Osteoblast (primary cell): Measurements from ENCODE around the gene DDX59. TPM values are rescaled to one million over a fixed set of nuclear protein-coding genes. Genes with fewer than 3 reads are reported as not detected.

Source experiments
- DNase-seq: peaks from one replicate; pipeline ENCODE4 v3.0.0; 2011; ENCODE audit warnings: low spot score, mixed read lengths; ENCODE audit not compliant: insufficient read length; ENCODE audit errors: missing footprints
- H2AFZ ChIP-seq: 2 replicates; pipeline ENCODE4 v1.6.0; 2011; ENCODE audit warnings: mild to moderate bottlenecking, low read length
- H3K27ac ChIP-seq: 2 replicates; pipeline ENCODE4 v1.5.1; 2011; ENCODE audit warnings: mild to moderate bottlenecking, low read depth, low read length, moderate library complexity
- H3K27me3 ChIP-seq: 2 replicates; pipeline ENCODE4 v1.6.0; 2012; ENCODE audit warnings: mild to moderate bottlenecking, control low read depth, inconsistent platforms, low read length, moderate library complexity; ENCODE audit not compliant: insufficient read depth
- H3K36me3 ChIP-seq: 2 replicates; pipeline ENCODE4 v1.5.1; 2011; ENCODE audit warnings: mild to moderate bottlenecking, low read length, control low read depth, moderate library complexity; ENCODE audit not compliant: insufficient read depth
- H3K4me1 ChIP-seq: 2 replicates; pipeline ENCODE4 v1.5.1; 2011; ENCODE audit warnings: mild to moderate bottlenecking, low read length, control low read depth, moderate library complexity; ENCODE audit not compliant: insufficient read depth
- H3K4me2 ChIP-seq: 2 replicates; pipeline ENCODE4 v1.6.0; 2011; ENCODE audit warnings: mild to moderate bottlenecking, low read length; ENCODE audit not compliant: insufficient read depth
- H3K4me3 ChIP-seq: fragments of 200-600 bp; sonication (generic); 3 replicates; pipeline ENCODE4 v1.5.1; 2012; ENCODE audit warnings: mild to moderate bottlenecking, low read length, inconsistent platforms; ENCODE audit not compliant: insufficient read depth
- H3K79me2 ChIP-seq: 2 replicates; pipeline ENCODE4 v1.6.0; 2012; ENCODE audit warnings: mild to moderate bottlenecking, low read length, control low read depth, inconsistent platforms; ENCODE audit not compliant: insufficient read depth
- H3K9me3 ChIP-seq: 2 replicates; pipeline ENCODE4 v1.5.1; 2011; ENCODE audit warnings: low read depth, low read length, control low read depth
- H4K20me1 ChIP-seq: 2 replicates; pipeline ENCODE4 v1.6.0; 2012; ENCODE audit warnings: mild to moderate bottlenecking, low read length, control low read depth; ENCODE audit not compliant: insufficient read depth
- total RNA-seq: library from RNA; depleted of rRNA; stranded (reverse); fragments of >200 nt; gene quantifications from 2 replicates; pipeline ENCODE4 v1.2.3, GENCODE V29; 2012
- TF ChIP-seq, protein P1 (sequence below): IDR thresholded peaks from 2 replicates; pipeline ENCODE4 v1.5.1; 2011; ENCODE audit warnings: mild to moderate bottlenecking, low read depth, low read length, moderate library complexity; ENCODE audit errors: extremely low read depth

The DDX59 gene
- total RNA-seq, 1 donor, result 11.9 TPM

DNA sequence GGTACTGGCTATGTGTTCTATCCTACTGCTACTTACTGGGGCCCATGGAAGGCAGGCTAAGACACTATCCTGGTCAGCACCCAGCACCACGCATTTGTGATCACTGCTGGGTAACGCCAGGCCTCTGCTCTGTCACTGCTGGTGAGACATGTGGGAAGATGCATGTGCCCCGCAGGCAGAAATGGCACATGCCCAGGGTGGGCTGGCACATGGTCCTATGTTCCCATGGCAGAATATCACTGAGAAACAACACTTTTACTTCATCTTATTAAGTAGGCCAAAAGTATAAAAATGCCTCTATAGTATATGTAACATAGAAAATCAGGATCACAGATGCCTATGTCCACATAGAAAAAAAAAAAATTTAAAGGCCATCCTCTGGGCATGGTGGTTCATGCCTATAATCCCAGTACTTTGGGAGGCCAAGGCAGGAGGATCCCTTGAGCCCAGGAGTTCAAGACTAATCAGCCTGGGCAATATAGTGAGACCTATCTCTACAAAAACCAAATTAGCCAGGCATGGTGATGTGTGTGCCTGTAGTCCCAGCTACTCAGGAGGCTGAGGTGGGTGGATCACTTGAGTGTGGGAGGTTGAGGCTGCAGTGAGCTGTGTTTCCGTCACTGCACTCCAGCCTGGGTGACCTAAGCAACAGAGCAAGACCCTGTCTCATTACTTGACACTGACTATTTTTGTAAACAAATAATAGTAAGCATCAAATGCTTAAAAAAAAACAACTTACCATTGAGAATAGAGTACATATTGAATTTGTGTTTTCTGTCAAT lies 11.5 kb downstream of the DDX59 start:
- DNase-seq, result no peak
- Histone ChIP-seq H3K27ac (no peak overlapping the region), H3K9me3 (no peaks in the 10 kb centered on the region), H3K4me1 (no peaks in the 10 kb centered on the region), H3K4me2 (no peak overlapping the region), H3K79me2 (no peaks in the 10 kb centered on the region), H4K20me1 (no peaks in the 10 kb centered on the region), H3K36me3 (peaks cover 26% of the 10 kb centered on the region), H3K4me3 (no peak overlapping the region), H2AFZ (no peak overlapping the region), H3K27me3 (no peaks in the 10 kb centered on the region)
- TF ChIP-seq, protein P1, sequence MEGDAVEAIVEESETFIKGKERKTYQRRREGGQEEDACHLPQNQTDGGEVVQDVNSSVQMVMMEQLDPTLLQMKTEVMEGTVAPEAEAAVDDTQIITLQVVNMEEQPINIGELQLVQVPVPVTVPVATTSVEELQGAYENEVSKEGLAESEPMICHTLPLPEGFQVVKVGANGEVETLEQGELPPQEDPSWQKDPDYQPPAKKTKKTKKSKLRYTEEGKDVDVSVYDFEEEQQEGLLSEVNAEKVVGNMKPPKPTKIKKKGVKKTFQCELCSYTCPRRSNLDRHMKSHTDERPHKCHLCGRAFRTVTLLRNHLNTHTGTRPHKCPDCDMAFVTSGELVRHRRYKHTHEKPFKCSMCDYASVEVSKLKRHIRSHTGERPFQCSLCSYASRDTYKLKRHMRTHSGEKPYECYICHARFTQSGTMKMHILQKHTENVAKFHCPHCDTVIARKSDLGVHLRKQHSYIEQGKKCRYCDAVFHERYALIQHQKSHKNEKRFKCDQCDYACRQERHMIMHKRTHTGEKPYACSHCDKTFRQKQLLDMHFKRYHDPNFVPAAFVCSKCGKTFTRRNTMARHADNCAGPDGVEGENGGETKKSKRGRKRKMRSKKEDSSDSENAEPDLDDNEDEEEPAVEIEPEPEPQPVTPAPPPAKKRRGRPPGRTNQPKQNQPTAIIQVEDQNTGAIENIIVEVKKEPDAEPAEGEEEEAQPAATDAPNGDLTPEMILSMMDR, result no peak

DNA sequence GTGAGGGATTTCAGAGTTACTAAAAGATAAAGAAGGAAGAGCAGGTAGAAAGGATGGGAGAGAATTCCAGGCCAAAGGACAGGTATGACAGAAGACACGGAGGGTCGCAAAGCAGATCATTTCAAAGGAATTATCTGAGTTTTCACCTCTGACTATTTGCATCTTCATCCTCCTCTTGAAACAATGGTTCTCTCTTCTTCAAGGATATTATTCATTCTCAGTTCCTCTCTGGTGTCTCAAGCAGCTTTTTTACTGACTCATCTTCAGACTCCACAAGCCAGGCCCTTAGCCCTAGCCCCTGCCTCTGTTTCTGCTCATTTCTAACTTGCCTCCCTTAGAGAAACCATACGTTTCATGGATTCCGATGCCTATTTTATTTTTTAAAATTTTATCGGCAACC lies 15.0 kb downstream of the DDX59 start:
- H3K4me2 ChIP-seq, result no peak overlapping the region
- H3K36me3 ChIP-seq, result peaks cover 18% of the 10 kb centered on the region
- no peak overlapping the region for H3K4me3 ChIP-seq
- H3K27ac ChIP-seq, result no peak overlapping the region
- no peak overlapping the region for H2AFZ ChIP-seq
- no peaks in the 10 kb centered on the region for H3K79me2 ChIP-seq
- no peaks in the 10 kb centered on the region for H4K20me1 ChIP-seq
- no peaks in the 10 kb centered on the region for H3K4me1 ChIP-seq
- no peaks in the 10 kb centered on the region for H3K27me3 ChIP-seq
- peak; percentile 21 for DNase-seq
- TF ChIP-seq, protein P1, result no peak
- H3K9me3 ChIP-seq, result no peaks in the 10 kb centered on the region

DNA sequence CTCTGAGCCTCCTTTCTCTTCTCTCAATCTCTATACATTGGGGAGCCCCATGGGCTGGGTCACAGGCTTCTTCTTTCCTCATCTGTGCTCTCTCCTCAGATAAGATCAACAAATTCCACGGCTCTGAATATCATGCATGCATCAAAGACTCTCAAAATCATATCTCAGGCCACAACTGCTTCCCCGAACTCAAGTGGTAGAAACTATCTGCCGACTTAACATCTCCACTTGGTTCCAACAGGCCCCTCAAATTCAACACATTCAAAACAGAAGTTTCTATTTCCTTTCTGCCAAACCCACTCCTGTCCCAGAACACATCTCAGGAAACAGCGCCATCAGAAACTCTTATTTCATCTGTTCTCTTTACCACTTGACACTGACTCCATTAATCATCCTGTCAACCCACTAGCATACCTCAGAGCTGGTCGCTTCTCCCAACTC lies 16.7 kb downstream of the DDX59 start:
- Histone ChIP-seq H3K4me2 (no peak overlapping the region), H3K79me2 (no peaks in the 10 kb centered on the region), H3K27ac (no peak overlapping the region), H3K36me3 (peaks cover 18% of the 10 kb centered on the region), H2AFZ (no peak overlapping the region), H3K27me3 (no peaks in the 10 kb centered on the region), H3K9me3 (no peaks in the 10 kb centered on the region), H3K4me1 (no peaks in the 10 kb centered on the region), H3K4me3 (no peak overlapping the region), H4K20me1 (no peaks in the 10 kb centered on the region)
- TF ChIP-seq, protein P1, result no peak
- DNase-seq, result no peak

DNA sequence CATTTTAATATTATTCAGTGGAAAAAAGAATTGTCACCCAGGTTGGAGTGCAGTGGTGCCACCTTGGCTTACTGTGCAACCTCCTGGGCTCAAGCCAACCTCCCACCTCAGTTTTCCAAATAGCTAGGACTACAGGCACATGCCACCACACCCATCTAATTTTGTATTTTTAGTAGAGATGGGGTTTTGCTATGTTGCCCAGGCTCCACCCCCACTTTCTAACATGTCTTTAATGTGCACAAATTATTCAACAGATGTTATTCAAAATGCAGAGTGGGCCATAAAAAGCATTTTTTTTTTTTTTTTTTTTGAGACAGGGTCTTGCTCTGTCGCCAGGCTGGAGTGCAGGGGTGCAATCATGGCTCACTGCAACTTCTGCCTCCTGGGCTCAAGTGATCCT lies 17.3 kb downstream of the DDX59 start:
- H3K36me3 ChIP-seq, result peaks cover 14% of the 10 kb centered on the region
- no peaks in the 10 kb centered on the region for H4K20me1 ChIP-seq
- no peaks in the 10 kb centered on the region for H3K27me3 ChIP-seq
- no peaks in the 10 kb centered on the region for H3K4me1 ChIP-seq
- no peaks in the 10 kb centered on the region for H3K9me3 ChIP-seq
- no peaks in the 10 kb centered on the region for H3K79me2 ChIP-seq
- H3K4me3 ChIP-seq, result no peak overlapping the region
- no peak overlapping the region for H2AFZ ChIP-seq
- TF ChIP-seq, protein P1, result no peak
- DNase-seq, result no peak
- no peak overlapping the region for H3K27ac ChIP-seq
- no peak overlapping the region for H3K4me2 ChIP-seq
